Epithelial cell of proximal tubule (primary cell): ENCODE measurements around the gene ABCA9. TPM values are rescaled to one million over a fixed set of nuclear protein-coding genes. Genes with fewer than 3 reads are reported as not detected.

Experiments
- DNase-seq: peaks from one replicate; pipeline ENCODE4 v3.0.0-alpha.2; 2011; ENCODE audit warnings: low read depth
- H3K4me3 ChIP-seq: 2 replicates; pipeline ENCODE4 v1.5.1; 2011; ENCODE audit warnings: low read depth, mild to moderate bottlenecking, low read length
- total RNA-seq: library from RNA; depleted of rRNA; stranded (reverse); fragments of >200 nt; gene quantifications from 2 replicates; pipeline ENCODE4 v1.2.3, GENCODE V29; 2015
- TF ChIP-seq, protein P1 (sequence below): conservative IDR thresholded peaks from 2 replicates; pipeline ENCODE4 v1.5.1; 2012; ENCODE audit warnings: low read depth, mild to moderate bottlenecking, low read length

ABCA9 gene
- total RNA-seq, 1 donor from 2014 or later: not detected

- TF ChIP-seq, protein P1, sequence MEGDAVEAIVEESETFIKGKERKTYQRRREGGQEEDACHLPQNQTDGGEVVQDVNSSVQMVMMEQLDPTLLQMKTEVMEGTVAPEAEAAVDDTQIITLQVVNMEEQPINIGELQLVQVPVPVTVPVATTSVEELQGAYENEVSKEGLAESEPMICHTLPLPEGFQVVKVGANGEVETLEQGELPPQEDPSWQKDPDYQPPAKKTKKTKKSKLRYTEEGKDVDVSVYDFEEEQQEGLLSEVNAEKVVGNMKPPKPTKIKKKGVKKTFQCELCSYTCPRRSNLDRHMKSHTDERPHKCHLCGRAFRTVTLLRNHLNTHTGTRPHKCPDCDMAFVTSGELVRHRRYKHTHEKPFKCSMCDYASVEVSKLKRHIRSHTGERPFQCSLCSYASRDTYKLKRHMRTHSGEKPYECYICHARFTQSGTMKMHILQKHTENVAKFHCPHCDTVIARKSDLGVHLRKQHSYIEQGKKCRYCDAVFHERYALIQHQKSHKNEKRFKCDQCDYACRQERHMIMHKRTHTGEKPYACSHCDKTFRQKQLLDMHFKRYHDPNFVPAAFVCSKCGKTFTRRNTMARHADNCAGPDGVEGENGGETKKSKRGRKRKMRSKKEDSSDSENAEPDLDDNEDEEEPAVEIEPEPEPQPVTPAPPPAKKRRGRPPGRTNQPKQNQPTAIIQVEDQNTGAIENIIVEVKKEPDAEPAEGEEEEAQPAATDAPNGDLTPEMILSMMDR: no peak
- no peak for DNase-seq
- peak overlapping the region; percentile 32 for H3K4me3 ChIP-seq
Observed at GRCh38 chr17:69093279-69093789, 32.6 kb upstream of the ABCA9 start.

GRCh38 chr17:69090365-69090764 lies 29.6 kb upstream of the ABCA9 start:
- TF ChIP-seq, protein P1: no peak
- H3K4me3 ChIP-seq: no peak overlapping the region
- no peak for DNase-seq

GRCh38 chr17:69088643-69089200 lies 28.0 kb upstream of the ABCA9 start:
- H3K4me3 ChIP-seq: no peak overlapping the region
- no peak for DNase-seq
- TF ChIP-seq, protein P1: no peak

DNA sequence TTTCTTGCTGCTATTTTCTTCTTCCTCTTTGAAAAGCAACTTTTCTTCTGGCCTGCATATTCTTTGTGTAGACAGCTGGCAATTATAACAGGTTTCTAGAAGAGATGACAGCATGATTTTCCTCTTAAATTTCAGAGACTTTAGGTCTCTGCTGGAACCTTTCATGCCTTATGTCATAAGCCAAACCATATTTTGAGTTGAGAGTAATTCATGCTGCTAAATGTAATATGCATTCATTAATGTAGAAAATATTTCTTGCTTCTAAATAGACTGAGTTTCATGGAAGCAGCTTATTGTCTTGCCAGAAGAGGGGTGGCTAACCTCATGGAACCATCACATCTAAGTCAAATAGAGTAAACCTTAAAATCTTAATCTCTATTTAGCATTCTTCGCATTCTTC lies 25.9 kb upstream of the ABCA9 start:
- H3K4me3 ChIP-seq: no peak overlapping the region
- TF ChIP-seq, protein P1: no peak
- DNase-seq: no peak

DNA sequence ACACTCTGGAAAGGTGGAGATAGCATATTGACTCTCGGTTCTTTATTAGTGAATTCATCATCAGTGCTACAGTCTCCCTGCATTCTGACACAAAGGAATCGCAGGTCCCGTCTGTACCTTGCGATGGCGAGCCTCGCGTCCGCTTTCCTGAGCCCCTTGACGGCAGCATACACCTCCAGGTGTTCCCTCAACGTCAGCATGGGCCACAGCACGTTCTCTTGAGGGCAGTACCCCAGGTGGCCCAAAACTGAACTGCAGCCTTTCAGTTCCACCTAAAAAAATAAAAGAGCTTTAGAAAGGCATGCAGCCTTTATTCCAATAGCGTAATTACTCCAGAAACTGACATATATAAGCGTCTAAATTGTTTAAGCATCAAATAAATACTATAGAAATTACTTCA lies 24.2 kb upstream of the ABCA9 start:
- TF ChIP-seq, protein P1: peak; percentile 53
- no peak overlapping the region for H3K4me3 ChIP-seq
- DNase-seq: no peak

GRCh38 chr17:69082696-69083095 lies 22.0 kb upstream of the ABCA9 start:
- no peak overlapping the region for H3K4me3 ChIP-seq
- TF ChIP-seq, protein P1: no peak
- no peak for DNase-seq

GRCh38 chr17:69078864-69079263 lies 18.1 kb upstream of the ABCA9 start:
- no peak for DNase-seq
- no peak overlapping the region for H3K4me3 ChIP-seq
- TF ChIP-seq, protein P1: no peak
